ENCODE measurements around the gene CPLX1.
"Not testable (repeated sequence)": the region's sequence is repeated elsewhere in the genome, so short reads cannot be mapped to it uniquely, and the experiment has no call there.

CPLX1 gene

DNA sequence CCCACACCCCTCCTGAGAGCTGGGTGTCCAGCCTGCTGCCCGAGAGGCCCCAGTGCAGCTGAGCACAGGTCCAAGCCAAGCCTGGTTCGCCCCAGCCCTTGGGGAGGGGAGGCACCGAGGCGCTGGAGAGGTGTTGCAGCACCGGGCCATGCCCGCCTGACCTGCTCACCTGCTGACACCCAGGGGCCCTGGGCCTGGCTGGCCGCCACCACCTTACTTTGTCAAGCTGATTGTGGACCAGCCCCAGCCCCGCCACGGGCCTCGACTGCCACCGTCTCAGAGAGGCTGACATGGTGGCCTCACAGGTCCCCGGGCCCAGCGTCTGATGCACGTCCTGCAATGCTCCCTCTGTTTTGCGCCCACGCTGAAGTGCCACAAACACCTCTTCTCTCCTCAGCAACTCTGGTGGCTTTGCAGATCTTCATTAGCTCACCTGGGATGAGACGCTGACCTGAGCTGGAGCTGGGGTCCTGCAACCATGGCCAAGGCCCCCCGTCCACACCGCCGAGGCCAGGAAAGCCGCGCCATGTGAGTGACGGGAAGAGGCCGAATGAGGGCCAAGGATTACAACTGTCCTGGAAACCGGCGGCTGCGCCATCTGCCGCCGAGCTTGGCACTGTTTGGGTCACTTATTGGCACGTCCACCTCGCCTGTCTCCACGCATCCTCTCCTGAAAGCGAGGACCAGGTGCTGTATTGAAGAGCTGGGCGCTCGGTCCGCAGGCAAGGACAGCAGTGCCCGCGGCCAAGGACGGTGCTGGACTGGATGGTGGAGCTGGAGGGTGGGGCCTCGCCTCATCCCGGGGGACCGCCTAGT is 7.6 kb downstream of the CPLX1 start:
- DNase-seq, result no peak

DNA sequence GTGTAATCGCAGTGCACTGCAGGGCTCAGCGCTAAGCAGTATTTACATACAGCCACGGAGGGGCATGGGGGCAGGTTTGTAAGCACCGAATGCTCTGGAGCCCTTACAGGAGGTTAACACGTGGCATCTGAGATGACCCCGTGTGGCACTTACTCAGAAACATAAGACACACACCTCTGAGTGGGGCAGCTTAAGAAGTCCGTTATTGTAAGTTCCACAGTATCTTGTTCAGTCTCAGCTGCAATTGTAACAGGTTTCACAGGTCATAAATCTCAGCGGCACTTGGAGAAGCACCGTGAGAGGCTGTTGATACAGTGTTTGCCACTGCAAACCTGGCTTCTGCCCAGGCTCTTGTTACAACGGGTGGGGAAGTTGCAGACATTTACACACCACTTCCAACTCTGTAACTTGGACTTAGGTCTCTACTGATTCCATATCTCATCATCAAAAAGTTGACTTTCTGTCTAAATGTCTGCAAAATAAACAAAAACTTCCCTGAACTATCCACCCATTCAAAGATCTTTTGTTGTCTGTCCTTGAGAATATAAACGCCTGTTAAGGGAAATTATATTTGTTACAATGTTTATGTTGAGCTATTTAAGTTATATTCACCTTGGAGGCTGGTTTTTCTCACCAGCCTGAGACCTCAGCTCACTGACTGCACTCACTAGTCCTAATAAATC is 10.3 kb downstream of the CPLX1 start:
- DNase-seq, result no peak

DNA sequence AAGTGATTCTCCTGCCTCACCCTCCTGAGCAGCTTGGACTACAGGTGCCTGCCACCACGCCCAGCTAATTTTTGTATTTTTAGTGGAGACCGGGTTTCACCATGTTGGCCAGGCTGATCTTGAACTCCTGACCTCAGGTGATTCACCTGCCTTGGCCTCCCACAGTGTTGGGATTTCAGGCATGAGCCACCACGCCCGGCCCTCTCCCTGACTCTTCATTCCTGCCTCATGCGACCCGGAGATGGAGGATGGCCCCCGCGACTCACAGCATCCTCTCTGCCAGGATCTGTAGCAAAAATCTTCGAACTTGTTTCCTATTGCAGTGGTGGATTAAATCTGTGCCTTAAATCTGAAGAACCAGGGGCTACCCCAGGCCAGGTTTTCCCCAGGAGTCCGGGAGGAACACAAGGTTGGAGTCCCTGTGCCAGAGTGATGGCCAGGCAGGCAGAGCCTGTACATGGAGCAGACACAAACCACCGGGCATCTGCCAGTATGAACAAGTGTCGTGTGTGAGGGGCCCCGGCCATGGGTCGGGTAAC is 11.5 kb downstream of the CPLX1 start:
- no peak for DNase-seq

DNA sequence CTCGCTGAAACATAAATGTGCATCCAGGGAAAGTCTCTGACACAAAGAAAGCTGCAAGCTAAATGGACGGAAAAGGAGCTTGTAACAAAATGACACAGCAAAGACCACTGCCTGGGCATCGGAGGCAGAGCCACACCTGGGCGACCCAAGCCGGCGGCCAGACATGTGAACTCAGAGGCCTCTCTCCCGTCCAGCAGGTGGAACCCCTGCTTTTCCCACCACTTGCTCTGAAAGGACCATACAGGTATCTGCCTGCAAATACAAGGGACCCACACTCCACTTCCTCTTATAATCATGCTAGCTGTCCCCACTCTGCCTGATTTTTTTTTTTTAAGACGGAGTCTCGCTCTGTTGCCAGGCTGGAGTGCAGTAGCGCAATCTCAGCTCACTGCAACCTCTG is 12.0 kb downstream of the CPLX1 start:
- no peak for DNase-seq

DNA sequence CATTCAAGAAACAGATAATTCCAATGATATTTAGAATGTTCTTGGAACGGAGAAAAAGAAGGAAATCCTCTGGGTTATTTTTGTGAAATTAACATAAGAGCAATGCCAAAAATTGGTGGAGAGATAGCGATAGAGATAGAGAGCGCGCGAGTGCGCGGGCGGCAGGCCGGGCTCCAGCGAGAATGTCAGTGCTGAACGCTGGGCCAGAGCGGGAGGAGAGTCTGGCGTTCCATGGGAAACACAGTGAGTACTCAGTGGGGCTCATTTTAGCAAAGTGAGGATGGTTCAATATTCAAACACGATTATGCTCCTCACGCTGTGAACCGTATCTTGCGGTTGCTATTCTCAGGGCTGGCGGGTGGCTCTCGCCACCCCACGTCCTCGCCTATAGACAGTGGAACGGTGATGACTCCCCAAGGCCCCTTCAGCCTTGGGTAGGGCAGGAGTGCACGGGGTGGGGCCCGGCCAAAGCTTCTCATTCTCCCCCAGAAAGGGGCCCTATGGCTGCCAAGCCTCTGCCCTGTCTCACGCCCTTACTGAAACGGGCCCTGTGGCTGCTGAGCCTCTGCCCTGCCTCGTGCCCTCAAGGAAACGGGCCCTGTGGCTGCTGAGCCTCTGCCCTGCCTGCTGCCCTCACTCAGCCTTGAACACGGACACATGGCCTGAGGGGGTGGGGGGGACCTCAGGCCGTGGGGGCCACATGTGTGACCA is 16.9 kb downstream of the CPLX1 start:
- DNase-seq, result no peak

DNA sequence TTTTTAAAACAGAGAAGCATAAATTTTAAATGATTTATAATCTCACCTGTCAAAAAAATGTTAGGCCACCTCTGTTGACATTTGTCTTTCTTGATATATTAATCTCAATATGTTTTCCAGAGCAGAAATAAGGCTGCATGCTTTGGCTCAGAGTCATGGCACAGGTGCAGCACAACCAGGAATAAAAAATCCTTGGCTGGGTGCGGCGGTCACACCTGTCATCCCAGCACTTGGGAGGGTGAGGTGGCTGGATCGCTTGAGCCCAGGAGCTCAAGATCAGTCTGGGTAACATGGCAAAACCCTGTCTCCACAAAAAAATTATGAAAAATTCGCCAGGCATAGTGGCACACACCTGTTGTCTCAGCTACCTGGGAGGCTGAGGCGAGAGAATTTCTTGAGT is 18.1 kb downstream of the CPLX1 start:
- DNase-seq, result no peak

DNA sequence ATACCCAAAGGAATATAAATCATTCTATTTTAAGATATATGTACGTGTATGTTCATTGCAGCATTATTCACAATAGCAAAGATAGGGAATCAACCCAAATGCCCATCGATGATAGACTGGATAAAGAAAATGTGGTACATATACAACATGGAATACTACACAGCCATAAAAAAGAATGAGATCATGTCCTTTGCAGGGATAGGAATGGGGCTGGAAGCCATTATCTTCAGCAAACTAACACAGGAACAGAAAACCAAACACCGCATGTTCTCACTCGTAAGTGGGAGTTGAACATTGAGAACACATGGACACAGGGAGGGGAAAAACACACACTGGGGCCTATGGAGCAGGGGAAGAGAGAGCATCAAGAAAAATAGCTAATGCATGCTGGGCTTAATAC is 18.9 kb downstream of the CPLX1 start:
- DNase-seq, result not testable (repeated sequence)

- no peak for DNase-seq
Observed at GRCh38 chr4:804804-805203, 21.1 kb downstream of the CPLX1 start.

DNA sequence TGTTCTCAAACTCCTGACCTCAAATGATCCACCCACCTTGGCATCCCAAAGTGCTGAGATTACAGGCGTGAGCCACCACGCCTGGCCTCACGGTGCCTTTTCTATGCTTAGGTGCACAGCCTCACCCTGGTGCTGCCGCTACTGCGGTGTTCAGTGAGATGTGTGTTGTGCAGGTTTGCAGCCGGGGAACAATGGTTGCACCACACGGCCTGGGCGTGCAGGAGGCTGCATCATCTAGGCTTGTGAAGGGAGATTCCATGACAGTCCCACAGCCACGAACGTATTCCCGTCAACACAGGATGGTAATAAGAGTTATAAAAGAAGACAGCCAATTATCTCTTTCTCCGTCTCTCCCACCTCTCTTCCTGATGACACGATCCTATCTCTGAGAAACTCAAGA is 22.0 kb downstream of the CPLX1 start:
- no peak for DNase-seq

DNA sequence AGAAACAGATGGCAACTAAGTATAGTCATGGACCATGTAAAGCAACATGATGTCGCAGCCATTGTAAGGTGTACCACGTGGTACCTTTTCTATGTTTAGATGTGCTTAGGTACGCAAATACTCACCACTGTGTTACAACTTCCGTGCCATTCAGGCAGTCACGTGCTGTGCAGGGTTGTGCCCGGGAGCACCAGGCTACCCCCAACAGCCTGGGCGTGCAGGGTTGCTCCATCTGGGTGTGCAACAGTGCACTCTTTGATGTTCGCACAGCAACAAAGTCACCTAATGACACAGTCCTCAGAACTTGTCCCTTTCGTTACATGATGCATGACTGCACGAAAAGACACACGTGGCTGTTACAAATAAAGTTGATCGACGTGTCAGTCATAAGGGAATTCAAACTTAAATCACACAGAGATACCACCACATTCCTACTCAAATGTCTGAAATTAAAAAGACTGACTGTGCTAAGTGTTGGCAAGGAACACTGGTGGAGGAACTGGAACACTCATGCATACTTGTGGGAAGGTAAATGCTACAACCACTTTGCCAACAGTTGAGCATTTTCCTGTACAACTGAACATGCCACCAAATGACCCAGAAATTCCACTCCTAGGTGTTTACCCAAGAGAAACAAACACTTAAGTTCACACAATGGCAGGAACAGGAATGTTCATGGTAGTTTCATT is 24.3 kb downstream of the CPLX1 start:
- DNase-seq, result no peak

GRCh38 chr4:797066-797465 is 28.9 kb downstream of the CPLX1 start:
- DNase-seq, result no peak

DNA sequence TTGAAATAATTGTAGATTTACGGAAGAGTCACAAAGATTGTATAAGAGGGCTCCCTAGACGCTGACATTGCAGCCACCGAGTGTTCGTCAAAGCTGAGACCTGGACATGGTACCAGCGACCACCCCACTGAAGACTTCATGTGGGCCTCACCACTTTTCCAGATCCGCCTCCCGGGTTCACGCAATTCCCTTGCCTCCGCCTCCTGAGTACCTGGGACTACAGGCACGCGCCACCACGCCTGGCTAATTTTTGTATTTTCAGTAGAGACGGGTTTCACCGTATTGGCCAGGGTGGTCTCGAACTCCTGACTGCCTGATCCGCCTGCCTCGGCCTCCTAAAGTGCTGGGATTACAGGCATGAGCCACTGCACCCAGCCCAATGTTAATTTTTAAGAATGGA is 29.7 kb downstream of the CPLX1 start:
- DNase-seq, result no peak

- no peak for DNase-seq
Observed at GRCh38 chr4:795726-796119, 30.2 kb downstream of the CPLX1 start.

- no peak for DNase-seq
Observed at GRCh38 chr4:794900-795725, 30.8 kb downstream of the CPLX1 start.

- no peak for DNase-seq
Observed at GRCh38 chr4:793941-794621, 31.8 kb downstream of the CPLX1 start.

GRCh38 chr4:793093-793861 is 32.7 kb downstream of the CPLX1 start:
- DNase-seq, result no peak

GRCh38 chr4:792626-793092 is 33.3 kb downstream of the CPLX1 start:
- no peak for DNase-seq

DNA sequence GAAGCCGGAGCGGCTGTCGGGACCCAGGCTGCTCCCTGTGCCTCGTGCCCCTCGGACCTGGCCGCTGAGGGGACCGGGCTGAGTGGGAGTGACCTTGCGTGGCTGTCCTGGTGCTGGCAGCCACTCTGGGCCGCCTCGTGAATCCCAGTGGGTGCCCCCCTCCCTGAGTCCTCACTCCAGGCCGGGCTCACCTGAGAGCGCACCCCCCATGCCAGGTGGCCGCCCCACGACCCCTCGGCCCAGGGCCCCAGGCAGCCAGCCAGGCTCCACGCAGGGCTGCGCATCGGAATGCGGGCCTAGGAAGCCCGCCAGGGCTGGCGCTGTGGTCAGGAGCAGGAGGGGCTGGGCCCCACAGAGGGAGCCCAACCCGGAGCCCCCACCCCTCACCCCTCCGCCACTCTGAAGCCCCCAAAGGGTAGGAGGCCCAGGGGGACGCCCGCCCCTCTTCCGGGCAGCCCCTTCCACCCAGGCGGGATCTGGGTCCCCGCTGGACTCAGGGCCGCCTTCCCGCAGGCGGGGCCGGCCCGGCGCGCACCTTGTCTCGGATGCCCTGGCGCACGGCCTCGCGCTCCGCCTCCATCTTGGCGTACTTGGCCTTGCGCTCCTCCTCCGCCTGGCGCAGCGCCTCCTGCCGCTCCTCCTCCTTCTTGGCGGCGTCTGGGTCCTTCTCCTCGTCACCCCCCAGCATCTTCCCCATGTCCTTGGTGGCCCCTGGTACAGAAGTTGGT is 33.9 kb downstream of the CPLX1 start:
- no peak for DNase-seq

DNA sequence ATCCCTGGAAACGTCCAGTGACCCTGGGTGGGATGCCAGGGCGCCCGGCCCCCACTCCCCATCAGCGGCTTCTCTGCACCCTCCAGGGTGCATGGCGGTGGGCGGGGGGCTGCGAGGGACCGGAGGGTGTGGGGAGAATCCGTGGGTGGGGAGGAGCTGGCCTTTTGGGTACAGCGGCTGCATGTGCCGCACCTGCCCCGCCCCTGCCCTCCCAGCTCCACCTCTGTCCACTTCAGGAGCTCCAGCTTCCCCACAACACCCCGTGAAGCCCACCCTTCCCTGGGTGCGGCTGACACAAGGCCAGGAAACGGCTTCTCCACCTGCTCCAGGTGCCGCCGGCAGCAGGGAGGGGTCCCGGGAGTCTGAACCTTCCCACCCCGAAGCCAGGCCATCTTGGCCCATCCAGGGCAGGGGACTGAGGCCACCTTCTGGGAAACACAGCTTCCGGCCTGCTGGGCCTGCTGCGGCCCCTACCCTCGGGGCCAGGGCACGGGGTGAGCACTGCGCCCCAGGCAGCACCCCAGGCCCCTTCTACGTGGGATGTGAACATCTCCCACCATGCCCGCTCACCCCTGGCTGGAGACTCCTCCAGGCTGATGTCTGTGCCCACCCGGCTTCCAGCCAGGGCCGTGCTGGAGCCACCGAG is 34.6 kb downstream of the CPLX1 start:
- DNase-seq, result no peak

Measured in KG1 (cell line).